ENCODE measurements around the gene JAKMIP2. TPM values are rescaled to one million over a fixed set of nuclear protein-coding genes. Genes with fewer than 3 reads are reported as not detected.

JAKMIP2 gene
- total and polyA plus RNA-seq, 2 experiments from 2014 or later, result 1.4 to 4.3 TPM

- H3K79me2 ChIP-seq, result no peaks in the 10 kb centered on the region
- H4K20me1 ChIP-seq (ENCODE audit: insufficient read depth, poor library complexity, severe bottlenecking), result no peaks in the 10 kb centered on the region
- no peak overlapping the region for H2AFZ ChIP-seq
- H3K9me2 ChIP-seq (replicated peaks; ENCODE audit: insufficient read depth), result no peaks in the 10 kb centered on the region
- no peaks in the 10 kb centered on the region for H3K27me3 ChIP-seq
- no peaks in the 10 kb centered on the region for H3K4me1 ChIP-seq (ENCODE audit: insufficient read depth)
- H3K4me3 ChIP-seq, result no peak overlapping the region
- no peak overlapping the region for H3K4me2 ChIP-seq
- TF ChIP-seq EZH2phosphoT487 (IDR thresholded peaks at IDR 0.05; ENCODE audit: low read depth, severe bottlenecking, unreplicated experiment) (no peak), EZH2 (IDR thresholded peaks at IDR 0.05; ENCODE audit: borderline replicate concordance) (no peak)
- TF ChIP-seq, protein P1, sequence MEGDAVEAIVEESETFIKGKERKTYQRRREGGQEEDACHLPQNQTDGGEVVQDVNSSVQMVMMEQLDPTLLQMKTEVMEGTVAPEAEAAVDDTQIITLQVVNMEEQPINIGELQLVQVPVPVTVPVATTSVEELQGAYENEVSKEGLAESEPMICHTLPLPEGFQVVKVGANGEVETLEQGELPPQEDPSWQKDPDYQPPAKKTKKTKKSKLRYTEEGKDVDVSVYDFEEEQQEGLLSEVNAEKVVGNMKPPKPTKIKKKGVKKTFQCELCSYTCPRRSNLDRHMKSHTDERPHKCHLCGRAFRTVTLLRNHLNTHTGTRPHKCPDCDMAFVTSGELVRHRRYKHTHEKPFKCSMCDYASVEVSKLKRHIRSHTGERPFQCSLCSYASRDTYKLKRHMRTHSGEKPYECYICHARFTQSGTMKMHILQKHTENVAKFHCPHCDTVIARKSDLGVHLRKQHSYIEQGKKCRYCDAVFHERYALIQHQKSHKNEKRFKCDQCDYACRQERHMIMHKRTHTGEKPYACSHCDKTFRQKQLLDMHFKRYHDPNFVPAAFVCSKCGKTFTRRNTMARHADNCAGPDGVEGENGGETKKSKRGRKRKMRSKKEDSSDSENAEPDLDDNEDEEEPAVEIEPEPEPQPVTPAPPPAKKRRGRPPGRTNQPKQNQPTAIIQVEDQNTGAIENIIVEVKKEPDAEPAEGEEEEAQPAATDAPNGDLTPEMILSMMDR (IDR thresholded peaks at IDR 0.05; ENCODE audit: poor library complexity), result no peak
- H3K9me3 ChIP-seq (ENCODE audit: low read depth), result no peaks in the 10 kb centered on the region
- WGBS (ENCODE audit: low lambda C conversion rate, missing lambda C conversion rate), result 79% methylated on average over 1 of the region's 1 CpG
- DNase-seq (ENCODE audit: low spot score), result no peak
- no peak overlapping the region for H3K27ac ChIP-seq
- no peaks in the 10 kb centered on the region for H3K36me3 ChIP-seq (replicated peaks; ENCODE audit: insufficient read depth, low read depth)
Measured at GRCh38 chr5:147743678-147744374, 38.7 kb downstream of the JAKMIP2 start.

- Histone ChIP-seq H3K36me3 (replicated peaks; ENCODE audit: insufficient read depth, low read depth) (no peaks in the 10 kb centered on the region), H3K4me2 (no peak overlapping the region), H3K4me3 (no peak overlapping the region), H3K4me1 (ENCODE audit: insufficient read depth) (no peaks in the 10 kb centered on the region), H3K9me2 (replicated peaks; ENCODE audit: insufficient read depth) (no peaks in the 10 kb centered on the region), H4K20me1 (ENCODE audit: insufficient read depth, poor library complexity, severe bottlenecking) (no peaks in the 10 kb centered on the region), H3K9me3 (ENCODE audit: low read depth) (no peaks in the 10 kb centered on the region), H3K27ac (no peak overlapping the region), H3K27me3 (no peaks in the 10 kb centered on the region), H2AFZ (no peak overlapping the region), H3K79me2 (no peaks in the 10 kb centered on the region)
- no peak for DNase-seq (ENCODE audit: low spot score)
- no peak for TF ChIP-seq EZH2phosphoT487 (IDR thresholded peaks at IDR 0.05; ENCODE audit: low read depth, severe bottlenecking, unreplicated experiment)
- TF ChIP-seq EZH2 (IDR thresholded peaks at IDR 0.05; ENCODE audit: borderline replicate concordance), result no peak
- TF ChIP-seq, protein P1 (IDR thresholded peaks at IDR 0.05; ENCODE audit: poor library complexity), result no peak
- 88% methylated on average over 2 of the region's 2 CpGs for WGBS (ENCODE audit: low lambda C conversion rate, missing lambda C conversion rate)
Measured at GRCh38 chr5:147743012-147743411, 39.5 kb downstream of the JAKMIP2 start.

- Histone ChIP-seq H3K9me2 (replicated peaks; ENCODE audit: insufficient read depth) (no peaks in the 10 kb centered on the region), H3K9me3 (ENCODE audit: low read depth) (no peaks in the 10 kb centered on the region), H3K27me3 (no peaks in the 10 kb centered on the region), H4K20me1 (ENCODE audit: insufficient read depth, poor library complexity, severe bottlenecking) (no peaks in the 10 kb centered on the region), H3K27ac (no peak overlapping the region), H3K4me1 (ENCODE audit: insufficient read depth) (no peaks in the 10 kb centered on the region), H3K79me2 (no peaks in the 10 kb centered on the region), H2AFZ (no peak overlapping the region), H3K36me3 (replicated peaks; ENCODE audit: insufficient read depth, low read depth) (no peaks in the 10 kb centered on the region), H3K4me3 (no peak overlapping the region), H3K4me2 (no peak overlapping the region)
- 77% methylated on average over 4 of the region's 4 CpGs for WGBS (ENCODE audit: low lambda C conversion rate, missing lambda C conversion rate)
- no peak for DNase-seq (ENCODE audit: low spot score)
- no peak for TF ChIP-seq EZH2 (IDR thresholded peaks at IDR 0.05; ENCODE audit: borderline replicate concordance)
- no peak for TF ChIP-seq EZH2phosphoT487 (IDR thresholded peaks at IDR 0.05; ENCODE audit: low read depth, severe bottlenecking, unreplicated experiment)
- TF ChIP-seq, protein P1 (IDR thresholded peaks at IDR 0.05; ENCODE audit: poor library complexity), result no peak
Measured at GRCh38 chr5:147742151-147742550, 40.4 kb downstream of the JAKMIP2 start.

All from hepatocyte (in vitro differentiated cells).